ENCODE data around the gene RPP30.

RPP30 gene

DNA sequence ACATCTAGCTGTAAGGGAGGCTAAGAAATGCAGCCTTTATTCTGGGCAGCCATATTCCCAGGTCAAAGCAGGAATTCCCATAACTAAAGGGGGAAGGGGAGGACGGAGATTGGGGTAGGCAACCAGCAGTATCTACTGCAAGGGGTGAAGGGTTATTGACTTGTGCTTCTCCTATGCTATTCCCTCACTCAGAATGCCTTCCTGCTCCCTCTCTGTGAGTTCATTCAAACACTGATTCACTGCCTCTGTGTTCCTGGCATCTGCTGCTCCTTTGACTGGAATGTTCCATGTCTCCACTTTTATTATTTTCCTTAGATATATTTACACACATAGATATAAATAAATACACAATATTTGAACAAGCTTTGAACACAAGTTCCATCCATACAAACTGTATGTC, 25.0 kb upstream of the RPP30 start:
- no peak overlapping the region for H3K4me3 ChIP-seq (ENCODE audit: low read depth, low read length)
- peak; percentile 35 for DNase-seq (ENCODE audit: low read depth)
- TF ChIP-seq, protein P1, sequence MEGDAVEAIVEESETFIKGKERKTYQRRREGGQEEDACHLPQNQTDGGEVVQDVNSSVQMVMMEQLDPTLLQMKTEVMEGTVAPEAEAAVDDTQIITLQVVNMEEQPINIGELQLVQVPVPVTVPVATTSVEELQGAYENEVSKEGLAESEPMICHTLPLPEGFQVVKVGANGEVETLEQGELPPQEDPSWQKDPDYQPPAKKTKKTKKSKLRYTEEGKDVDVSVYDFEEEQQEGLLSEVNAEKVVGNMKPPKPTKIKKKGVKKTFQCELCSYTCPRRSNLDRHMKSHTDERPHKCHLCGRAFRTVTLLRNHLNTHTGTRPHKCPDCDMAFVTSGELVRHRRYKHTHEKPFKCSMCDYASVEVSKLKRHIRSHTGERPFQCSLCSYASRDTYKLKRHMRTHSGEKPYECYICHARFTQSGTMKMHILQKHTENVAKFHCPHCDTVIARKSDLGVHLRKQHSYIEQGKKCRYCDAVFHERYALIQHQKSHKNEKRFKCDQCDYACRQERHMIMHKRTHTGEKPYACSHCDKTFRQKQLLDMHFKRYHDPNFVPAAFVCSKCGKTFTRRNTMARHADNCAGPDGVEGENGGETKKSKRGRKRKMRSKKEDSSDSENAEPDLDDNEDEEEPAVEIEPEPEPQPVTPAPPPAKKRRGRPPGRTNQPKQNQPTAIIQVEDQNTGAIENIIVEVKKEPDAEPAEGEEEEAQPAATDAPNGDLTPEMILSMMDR (conservative IDR thresholded peaks at IDR 0.05; ENCODE audit: low read depth, low read length): no peak

DNA sequence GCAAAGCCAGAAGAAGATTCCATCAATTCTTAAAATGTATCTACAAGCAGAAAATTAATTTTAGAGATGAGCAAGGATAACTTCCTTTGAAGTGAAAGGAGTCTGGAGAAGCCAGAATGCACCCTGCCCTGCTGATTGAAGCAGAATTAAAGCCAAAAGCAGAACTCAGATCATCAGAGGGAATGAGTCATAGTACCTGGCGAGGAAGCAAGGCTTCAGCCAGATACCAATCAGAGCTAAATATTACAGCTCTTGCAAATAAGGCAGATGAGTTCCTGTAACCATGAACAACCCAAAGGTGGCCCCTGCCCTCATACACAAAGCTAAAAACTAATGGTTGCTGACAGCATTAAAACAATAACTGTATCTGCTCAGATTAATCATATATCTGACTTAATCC, 24.3 kb upstream of the RPP30 start:
- peak; percentile 74 for DNase-seq (ENCODE audit: low read depth)
- H3K4me3 ChIP-seq (ENCODE audit: low read depth, low read length): no peak overlapping the region
- TF ChIP-seq, protein P1 (conservative IDR thresholded peaks at IDR 0.05; ENCODE audit: low read depth, low read length): no peak

DNA sequence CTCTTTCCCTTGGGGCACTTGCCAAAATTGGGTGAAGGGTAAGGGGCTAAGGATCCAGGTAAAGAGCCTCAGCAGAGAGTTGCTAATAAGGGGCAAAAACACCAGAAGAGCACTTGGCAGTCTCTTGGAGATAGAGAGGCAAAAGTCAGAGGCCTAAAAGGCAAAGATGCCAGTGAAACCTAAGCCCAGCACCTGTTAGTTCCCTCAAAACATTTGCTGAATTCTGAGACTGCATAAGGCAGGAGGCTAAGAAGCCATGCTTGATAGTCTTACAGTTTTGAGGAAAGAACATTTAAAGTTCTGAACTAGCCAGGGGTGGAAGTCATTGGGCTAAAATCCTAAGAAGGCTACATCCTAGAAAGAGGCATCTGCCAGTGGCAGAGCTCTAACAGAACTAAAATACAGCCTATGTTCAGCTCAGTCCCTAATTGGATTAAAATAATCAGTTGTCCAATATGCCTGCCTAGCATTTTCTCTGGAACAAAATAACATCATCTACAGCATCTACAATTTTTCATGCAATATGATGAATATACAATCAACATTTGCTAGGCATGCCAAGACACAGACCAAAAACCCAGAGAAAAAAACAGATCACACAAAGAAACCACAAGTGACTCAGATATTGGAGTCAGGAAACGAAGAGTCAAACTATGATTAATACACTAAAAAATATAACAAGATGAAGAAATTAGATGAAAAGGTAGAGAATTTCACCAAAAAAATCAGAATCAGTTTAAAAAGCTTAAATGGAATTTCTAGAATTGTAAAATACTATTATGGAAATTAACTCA, 21.6 kb upstream of the RPP30 start:
- TF ChIP-seq, protein P1 (conservative IDR thresholded peaks at IDR 0.05; ENCODE audit: low read depth, low read length): no peak
- H3K4me3 ChIP-seq (ENCODE audit: low read depth, low read length): no peak overlapping the region
- peak; percentile 15 for DNase-seq (ENCODE audit: low read depth)

DNA sequence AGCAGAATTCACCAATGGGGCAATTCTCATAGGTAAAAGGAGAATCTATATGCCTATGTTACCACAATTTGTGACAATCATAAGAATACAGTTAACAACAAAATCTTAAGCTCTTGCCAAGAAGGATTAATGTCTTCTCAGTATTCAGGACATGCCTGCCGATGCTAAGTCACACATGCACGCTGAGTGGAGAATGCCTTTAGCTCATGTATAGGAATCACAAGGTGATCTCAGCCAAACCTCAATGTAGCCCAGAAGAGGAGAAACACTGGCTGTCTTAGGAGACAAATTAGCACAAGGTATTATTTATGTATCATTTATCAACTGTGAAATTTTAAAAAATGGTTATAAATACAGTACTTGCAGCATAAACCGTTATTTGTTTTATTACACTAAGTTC, 16.6 kb upstream of the RPP30 start:
- H3K4me3 ChIP-seq (ENCODE audit: low read depth, low read length): no peak overlapping the region
- TF ChIP-seq, protein P1 (conservative IDR thresholded peaks at IDR 0.05; ENCODE audit: low read depth, low read length): no peak
- no peak for DNase-seq (ENCODE audit: low read depth)

DNA sequence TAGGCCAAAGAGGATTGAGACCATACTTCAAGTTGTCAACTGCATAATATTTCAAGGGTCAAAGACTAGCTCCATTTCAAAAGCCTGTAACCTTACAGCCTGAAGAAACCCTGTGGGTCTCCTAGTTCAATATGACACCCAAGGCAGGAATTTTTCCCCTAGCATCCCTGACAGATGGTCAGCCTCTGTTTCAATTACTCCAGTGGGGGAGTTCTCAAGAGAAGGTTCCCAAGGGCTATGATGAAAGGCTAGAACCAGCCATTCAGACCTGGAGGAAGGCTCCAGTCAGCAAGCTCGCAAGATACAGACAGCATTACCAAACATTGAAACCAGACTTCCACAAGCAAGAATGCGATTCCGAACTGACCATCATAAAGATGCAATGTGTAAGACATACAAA, 15.5 kb upstream of the RPP30 start:
- DNase-seq (ENCODE audit: low read depth): peak; percentile 6
- no peak overlapping the region for H3K4me3 ChIP-seq (ENCODE audit: low read depth, low read length)
- TF ChIP-seq, protein P1 (conservative IDR thresholded peaks at IDR 0.05; ENCODE audit: low read depth, low read length): no peak

DNA sequence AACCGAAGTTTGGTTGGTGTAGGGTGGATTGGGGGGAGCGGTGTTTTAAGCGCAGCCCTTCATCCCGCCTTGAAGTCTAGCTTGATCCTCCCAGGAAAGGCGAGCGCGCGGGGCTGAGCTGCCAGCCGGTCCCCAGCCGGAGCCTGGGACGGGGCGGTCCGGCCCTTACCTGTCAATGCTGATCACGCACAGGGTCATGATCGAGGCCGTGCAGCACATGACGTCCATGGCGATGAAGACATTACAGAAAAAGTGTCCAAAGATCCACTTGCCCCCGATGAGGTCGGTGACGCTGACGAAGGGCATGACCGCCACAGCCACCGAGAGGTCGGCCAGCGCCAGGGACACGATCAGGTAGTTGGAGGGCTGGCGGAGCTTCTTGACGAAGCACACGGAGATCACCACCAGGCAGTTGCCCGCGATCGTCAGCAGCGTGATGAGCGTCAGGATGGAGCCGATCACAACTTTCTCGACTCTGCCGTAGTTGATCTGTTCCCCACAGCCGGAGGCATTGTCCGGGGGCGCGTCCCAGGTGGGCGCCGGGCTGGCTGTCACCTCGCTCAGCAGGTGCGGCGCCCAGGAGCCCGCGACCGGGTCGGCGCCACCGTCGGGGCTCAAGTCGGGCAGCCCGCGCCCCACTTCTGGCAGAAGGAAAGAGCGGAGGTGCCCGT, 14.7 kb upstream of the RPP30 start:
- peak overlapping the region; percentile 73 for H3K4me3 ChIP-seq (ENCODE audit: low read depth, low read length)
- peak; percentile 6 for DNase-seq (ENCODE audit: low read depth)
- TF ChIP-seq, protein P1 (conservative IDR thresholded peaks at IDR 0.05; ENCODE audit: low read depth, low read length): no peak
